ENCODE data around the gene KCTD21. TPM values are rescaled to one million over a fixed set of nuclear protein-coding genes. Genes with fewer than 3 reads are reported as not detected.

The KCTD21 gene
- total RNA-seq, 1 experiment from 2014 or later = 10.2 TPM

DNA sequence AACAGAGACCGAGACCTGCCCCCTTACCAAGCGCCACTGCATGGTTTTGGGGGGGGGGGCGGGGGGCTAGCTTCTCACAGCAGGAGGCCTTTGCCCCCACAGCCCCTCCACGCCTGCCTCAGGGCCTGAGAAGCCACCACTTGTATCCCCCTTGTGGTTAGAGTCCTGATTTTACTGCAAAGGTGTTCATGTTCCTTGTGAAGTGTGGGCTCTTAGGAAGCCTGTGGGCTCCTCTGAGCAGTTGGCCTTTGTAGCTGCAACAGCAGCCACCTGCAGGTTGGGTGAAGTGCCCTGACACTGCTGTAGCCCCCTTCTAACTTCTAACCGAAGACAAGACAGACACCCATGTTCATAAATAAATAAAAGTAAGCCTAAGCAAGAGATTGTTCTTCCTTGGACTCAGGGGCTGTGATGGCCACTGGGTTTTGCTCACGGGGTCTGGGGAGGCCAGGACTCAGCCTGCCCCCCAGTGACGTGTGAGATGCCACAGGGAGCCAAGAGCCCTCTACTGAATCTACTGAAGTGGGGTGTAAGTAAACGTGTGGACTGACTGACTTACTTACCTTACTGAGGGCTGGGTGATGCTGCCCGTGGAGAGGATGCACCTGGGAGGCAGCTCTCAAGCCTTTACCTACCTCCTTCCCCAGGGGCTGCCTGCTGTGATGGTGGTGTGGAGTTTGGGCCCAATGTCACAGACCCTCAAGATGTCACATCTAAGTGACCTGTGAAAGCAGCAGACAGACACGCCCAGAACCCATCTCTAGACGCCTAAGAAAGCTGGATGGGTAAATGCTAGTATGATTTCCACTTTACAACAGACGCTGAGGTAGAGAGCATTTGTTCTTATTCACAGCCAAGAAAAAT is 26.1 kb upstream of the KCTD21 start:
- no TSS peak for BruUV-seq (replicated peaks)
- no peaks in the 10 kb centered on the region for H3K27me3 Mint-ChIP-seq (ENCODE audit: insufficient read depth, unreplicated experiment)
- POLR2A ChIA-PET = interaction anchor here (0.7 kb wide), 1 partner anchor 136 kb away, joined by 3 read pairs; no protein-coding TSS in a partner anchor
- intact Hi-C loops (cut with micrococcal nuclease) = no loop called here
- no peaks in the 10 kb centered on the region for H3K9me3 Mint-ChIP-seq (ENCODE audit: unreplicated experiment)
- no peak overlapping the region for H3K4me3 Mint-ChIP-seq (ENCODE audit: unreplicated experiment)
- CTCF ChIA-PET = no interaction called here
- H3K36me3 Mint-ChIP-seq (ENCODE audit: insufficient read depth, unreplicated experiment) = peaks cover 9% of the 10 kb centered on the region
- no peak for DNase-seq (ENCODE audit: unreplicated experiment)
- TF ChIP-seq CTCF (IDR thresholded peaks at IDR 0.05; ENCODE audit: unreplicated experiment) = no peak
- H3K27ac Mint-ChIP-seq (ENCODE audit: low read depth, unreplicated experiment) = no peak overlapping the region
- H3K4me1 Mint-ChIP-seq (ENCODE audit: insufficient read depth, unreplicated experiment) = peaks cover 6% of the 10 kb centered on the region

DNA sequence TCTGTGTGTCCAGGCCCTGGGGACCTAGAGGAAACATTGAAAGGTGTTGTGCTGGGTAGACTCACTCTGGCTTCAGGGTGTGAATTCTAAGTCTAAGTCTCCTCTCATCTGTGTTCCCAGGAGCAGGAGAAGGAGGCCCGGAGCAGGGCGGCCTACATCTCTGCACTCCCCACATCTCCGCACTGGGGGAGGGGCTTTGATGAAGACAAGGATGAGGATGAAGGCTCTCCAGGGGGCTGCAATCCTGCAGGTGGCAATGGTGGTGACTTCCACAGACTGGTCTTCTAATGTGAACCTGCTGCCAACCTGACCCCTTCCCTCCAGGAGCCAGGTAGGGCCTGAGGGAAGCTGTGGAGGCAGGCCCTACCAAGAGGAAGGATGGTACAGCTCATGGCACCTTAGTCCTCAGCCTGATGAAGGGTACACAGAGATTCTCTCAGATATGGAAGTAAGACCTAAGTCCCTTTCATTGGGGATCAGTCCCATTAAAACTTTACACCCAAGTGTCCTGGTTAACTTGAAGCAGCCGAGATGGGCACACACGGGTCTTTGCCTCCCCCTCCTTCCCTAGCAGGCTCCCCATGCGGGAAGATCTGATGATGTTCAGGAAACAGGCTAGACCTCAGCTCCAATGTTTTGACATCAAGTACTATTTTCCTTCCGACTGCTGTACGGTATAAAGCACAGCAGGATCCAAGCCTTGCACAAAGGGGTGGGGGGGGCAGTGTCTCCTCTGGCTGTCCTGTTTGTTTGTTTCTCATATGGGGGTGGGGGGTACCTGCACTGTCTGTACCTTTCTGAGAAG is 25.3 kb upstream of the KCTD21 start:
- ChIA-PET CTCF (interaction anchor here (0.6 to 1.0 kb wide), 2 partner anchors 10 to 135 kb away, joined by 3 read pairs; no protein-coding TSS in a partner anchor), POLR2A (no interaction called here)
- H3K27me3 Mint-ChIP-seq (ENCODE audit: insufficient read depth, unreplicated experiment) = no peaks in the 10 kb centered on the region
- no peak for DNase-seq (ENCODE audit: unreplicated experiment)
- H3K4me1 Mint-ChIP-seq (ENCODE audit: insufficient read depth, unreplicated experiment) = peaks cover 6% of the 10 kb centered on the region
- H3K9me3 Mint-ChIP-seq (ENCODE audit: unreplicated experiment) = no peaks in the 10 kb centered on the region
- no peak for TF ChIP-seq CTCF (IDR thresholded peaks at IDR 0.05; ENCODE audit: unreplicated experiment)
- no TSS peak for BruUV-seq (replicated peaks)
- intact Hi-C loops (cut with micrococcal nuclease) = no loop called here
- no peak overlapping the region for H3K27ac Mint-ChIP-seq (ENCODE audit: low read depth, unreplicated experiment)
- no peak overlapping the region for H3K4me3 Mint-ChIP-seq (ENCODE audit: unreplicated experiment)
- peaks cover 9% of the 10 kb centered on the region for H3K36me3 Mint-ChIP-seq (ENCODE audit: insufficient read depth, unreplicated experiment)

GRCh38 chr11:78212586-78213371 is 24.4 kb upstream of the KCTD21 start:
- BruUV-seq (replicated peaks) = no TSS peak
- intact Hi-C loops (cut with micrococcal nuclease) = no loop called here
- Mint-ChIP-seq H3K27ac (ENCODE audit: low read depth, unreplicated experiment) (no peak overlapping the region), H3K27me3 (ENCODE audit: insufficient read depth, unreplicated experiment) (no peaks in the 10 kb centered on the region), H3K9me3 (ENCODE audit: unreplicated experiment) (no peaks in the 10 kb centered on the region), H3K36me3 (ENCODE audit: insufficient read depth, unreplicated experiment) (peaks cover 9% of the 10 kb centered on the region), H3K4me3 (ENCODE audit: unreplicated experiment) (no peak overlapping the region), H3K4me1 (ENCODE audit: insufficient read depth, unreplicated experiment) (peaks cover 6% of the 10 kb centered on the region)
- CTCF ChIA-PET = interaction anchor here (0.6 to 1.0 kb wide), 2 partner anchors 10 to 136 kb away, joined by 3 read pairs; no protein-coding TSS in a partner anchor
- no peak for TF ChIP-seq CTCF (IDR thresholded peaks at IDR 0.05; ENCODE audit: unreplicated experiment)
- no peak for DNase-seq (ENCODE audit: unreplicated experiment)
- POLR2A ChIA-PET = interaction anchor here (0.7 kb wide), 1 partner anchor 1310 kb away, joined by 3 read pairs; no protein-coding TSS in a partner anchor

Data from MCF 10A (cell line).